Astrocyte of the spinal cord (primary cell): ENCODE measurements around the gene FCN2.

Experiments
- DNase-seq: peaks from one replicate; pipeline ENCODE4 v3.0.0; 2011; ENCODE audit warnings: low read depth, low spot score
- H3K4me3 ChIP-seq: 2 replicates; pipeline ENCODE4 v1.5.1; 2011; ENCODE audit warnings: low read depth, mild to moderate bottlenecking, low read length, moderate library complexity
- in situ Hi-C: cut with HindIII; loops from 2 replicates; pipeline ENCODE4 v1.10.0; 2017; ENCODE audit warnings: low sequenced_read_pairs
- TF ChIP-seq, protein P1 (sequence below): IDR thresholded peaks from 2 replicates; pipeline ENCODE4 v1.5.1; 2012; ENCODE audit warnings: low read depth, mild to moderate bottlenecking, low read length, inconsistent platforms

FCN2 gene

DNA sequence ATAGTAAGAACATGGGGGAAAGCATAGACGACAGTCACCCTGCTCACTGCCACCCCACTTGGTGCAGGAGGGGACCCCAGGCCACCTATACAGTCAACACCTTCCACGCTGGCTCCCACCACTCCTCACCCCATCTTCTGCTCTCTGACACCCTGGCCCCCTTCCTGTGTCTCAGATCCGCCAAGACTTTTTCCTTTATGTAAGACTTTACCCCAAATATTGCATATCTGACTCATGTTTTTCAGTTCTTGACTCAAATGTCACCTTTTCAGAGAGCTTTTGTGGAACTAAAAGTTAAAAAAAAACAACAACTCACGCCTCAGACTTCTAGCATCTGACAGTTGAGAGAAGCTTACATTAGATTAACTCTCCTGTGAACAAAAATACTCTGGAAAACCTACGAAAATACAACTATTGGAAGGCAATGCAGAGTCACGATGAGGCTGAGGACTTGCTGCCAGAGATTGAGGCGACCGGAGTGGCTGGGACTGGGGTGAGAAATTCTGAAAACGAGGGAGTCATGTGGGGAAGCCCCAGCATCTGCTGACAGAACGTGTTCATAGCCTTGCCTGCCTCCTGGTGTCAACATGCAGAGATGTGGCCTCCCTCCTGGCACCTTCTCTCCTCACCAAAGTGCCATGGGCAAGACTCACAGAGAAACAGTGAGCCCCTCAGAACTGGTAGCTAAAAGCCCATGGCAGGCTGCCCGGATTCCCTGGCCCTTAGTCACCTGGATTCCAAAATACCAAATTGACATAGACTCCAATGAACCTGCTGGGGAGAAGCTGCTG is 22.4 kb upstream of the FCN2 start:
- in situ Hi-C loops: no loop called here
- TF ChIP-seq, protein P1, sequence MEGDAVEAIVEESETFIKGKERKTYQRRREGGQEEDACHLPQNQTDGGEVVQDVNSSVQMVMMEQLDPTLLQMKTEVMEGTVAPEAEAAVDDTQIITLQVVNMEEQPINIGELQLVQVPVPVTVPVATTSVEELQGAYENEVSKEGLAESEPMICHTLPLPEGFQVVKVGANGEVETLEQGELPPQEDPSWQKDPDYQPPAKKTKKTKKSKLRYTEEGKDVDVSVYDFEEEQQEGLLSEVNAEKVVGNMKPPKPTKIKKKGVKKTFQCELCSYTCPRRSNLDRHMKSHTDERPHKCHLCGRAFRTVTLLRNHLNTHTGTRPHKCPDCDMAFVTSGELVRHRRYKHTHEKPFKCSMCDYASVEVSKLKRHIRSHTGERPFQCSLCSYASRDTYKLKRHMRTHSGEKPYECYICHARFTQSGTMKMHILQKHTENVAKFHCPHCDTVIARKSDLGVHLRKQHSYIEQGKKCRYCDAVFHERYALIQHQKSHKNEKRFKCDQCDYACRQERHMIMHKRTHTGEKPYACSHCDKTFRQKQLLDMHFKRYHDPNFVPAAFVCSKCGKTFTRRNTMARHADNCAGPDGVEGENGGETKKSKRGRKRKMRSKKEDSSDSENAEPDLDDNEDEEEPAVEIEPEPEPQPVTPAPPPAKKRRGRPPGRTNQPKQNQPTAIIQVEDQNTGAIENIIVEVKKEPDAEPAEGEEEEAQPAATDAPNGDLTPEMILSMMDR: no peak
- DNase-seq: peak; percentile 38
- H3K4me3 ChIP-seq: no peak overlapping the region

DNA sequence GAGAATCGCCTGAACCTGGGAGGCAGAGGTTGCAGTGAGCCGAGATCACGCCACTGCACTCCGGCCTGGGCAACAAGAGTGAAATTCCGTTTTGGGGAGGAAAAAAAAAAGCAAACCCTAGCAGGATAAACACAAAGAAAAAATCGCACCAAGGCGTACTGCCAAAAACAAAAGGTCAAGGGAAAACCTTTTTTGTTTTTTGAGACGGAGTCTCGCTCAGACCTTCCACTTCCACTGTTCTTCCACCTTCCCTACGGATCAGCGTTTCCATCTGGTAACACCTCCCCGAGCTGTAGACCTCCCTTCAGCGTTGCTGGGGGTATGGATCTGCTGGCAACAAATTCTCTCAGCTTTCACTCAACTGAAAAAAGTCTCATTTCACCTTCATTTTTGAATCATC is 20.1 kb upstream of the FCN2 start:
- in situ Hi-C loops: no loop called here
- TF ChIP-seq, protein P1: no peak
- no peak for DNase-seq

DNA sequence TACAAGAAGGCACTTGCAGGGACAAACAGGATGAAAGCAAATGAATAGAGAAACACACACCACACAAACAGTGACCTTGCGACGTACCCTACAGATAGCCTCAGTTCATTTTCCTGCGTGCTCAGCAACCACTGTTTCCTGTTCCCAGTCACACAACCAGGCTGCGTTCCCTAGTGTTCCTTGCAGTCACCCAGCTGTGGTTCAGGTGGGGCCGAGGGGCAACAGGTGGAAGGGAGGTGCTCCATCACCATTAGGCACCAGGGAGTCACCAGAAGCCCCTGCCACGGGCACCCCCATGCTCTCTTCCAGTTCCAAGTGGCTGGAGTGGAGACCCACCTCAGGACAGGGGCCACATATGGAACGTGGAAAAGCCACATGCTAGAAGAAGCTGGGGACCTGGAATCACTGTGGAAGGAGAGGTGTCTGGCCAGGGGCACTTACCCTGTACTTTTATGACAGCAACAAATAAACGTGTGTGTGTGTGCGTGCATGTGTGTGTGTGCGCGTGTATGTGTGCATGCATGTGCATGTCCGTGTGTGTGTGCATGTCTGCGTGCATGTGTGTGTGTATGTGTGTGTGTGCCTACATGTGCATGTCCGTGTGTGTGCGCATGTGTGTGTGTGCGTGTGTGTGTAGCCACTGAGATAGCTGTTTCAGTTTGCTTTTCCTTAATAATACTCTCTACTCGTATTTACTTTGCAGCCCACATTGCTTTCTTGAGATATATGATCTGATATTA is 18.8 kb upstream of the FCN2 start:
- H3K4me3 ChIP-seq: no peak overlapping the region
- DNase-seq: no peak
- in situ Hi-C loops: no loop called here
- TF ChIP-seq, protein P1: no peak

More for the DNA sequence above, 20.1 kb upstream of the FCN2 start:
- H3K4me3 ChIP-seq: no peak overlapping the region

DNA sequence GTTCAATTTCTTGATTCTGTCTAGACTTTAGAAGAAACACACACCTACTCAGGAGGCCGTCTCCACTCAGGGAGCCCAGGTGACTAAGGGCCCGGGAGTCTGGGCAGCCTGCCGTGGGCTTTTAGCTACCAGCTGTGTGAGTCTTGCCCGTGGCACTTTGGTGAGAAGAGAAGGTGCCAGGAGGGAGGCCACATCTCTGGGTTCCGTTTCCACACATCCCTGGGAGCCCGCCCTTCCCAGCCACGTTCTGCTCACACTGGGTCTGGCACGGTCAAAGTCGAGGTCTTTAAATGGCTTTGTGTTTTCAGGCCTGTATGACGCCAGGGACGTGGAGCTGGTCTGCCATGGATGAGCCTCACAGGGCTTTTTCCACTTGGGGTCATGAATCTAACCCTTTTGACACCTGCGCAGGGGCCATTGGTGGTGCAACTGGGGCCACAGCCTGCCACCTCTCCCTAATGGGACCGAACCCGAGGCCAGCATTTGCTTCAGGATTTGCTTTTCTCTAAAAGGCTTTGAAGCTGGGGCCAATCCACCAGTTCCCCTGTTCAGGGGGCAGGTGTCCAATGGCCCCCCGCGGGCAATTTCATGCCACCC is 17.2 kb upstream of the FCN2 start:
- DNase-seq: no peak

DNA sequence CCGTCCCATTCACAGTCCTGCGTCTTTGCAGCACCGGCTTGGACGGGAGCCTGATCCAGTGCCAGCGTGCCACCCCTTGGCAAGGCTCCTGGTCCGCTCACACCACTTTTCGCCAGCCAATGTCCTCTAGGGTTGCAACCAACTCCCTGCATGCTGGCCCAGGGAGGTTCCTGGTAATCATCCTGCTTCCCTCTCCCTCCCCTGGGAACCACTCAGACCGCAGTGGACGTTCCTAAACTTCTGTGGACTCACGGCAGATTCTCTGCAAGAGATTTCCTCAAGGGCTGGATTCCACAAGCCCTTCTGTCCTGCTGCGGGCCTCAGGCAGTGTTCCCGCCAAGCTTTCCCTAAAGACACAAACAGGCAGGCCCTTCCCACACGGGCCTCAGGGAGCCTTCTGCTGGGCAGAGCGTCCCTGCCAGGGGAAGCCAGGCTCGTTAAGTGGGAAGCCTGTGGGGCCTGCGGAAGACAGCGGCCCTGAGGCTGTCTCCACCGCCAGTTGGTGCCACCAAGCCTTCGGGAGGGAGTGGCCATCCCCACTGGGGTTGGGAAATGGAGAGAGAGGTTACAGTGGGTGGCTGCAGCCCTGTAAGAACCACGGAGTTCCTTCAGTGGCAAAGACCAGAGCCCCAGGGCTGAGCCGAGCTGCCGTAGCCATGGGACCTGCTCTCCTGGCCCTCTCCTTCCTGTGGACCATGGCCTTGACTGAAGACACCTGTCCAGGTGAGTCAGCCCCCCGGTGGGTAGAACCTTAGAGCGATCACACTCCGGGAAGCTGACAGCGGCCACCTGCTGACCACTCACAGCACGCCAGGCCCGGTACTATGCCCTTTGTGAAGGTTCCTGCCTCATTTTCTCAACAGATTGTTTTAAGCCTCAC is 16.4 kb upstream of the FCN2 start:
- TF ChIP-seq, protein P1: no peak
- DNase-seq: peak; percentile 28
- H3K4me3 ChIP-seq: no peak overlapping the region
- in situ Hi-C loops: no loop called here

More for the DNA sequence above, 17.2 kb upstream of the FCN2 start:
- TF ChIP-seq, protein P1: no peak
- H3K4me3 ChIP-seq: no peak overlapping the region
- in situ Hi-C loops: no loop called here

DNA sequence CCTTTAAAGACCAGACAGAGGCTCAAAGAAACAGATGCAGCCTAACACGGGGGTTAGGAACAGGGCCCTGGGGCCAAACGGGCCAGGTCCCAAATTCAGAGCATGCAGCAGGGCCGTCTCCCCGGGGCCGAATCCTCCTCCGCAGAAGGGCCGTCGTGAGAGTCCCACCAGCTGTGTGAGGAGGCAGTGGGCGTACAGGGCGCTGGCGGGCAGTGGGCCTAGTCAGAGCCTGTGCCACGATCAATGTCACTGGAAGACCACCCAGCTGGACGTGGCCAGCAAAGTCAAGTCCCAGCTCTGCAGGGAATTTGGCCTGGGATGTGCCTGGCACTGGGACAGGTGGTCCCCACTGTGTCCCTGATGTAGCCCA is 15.8 kb upstream of the FCN2 start:
- in situ Hi-C loops: no loop called here
- TF ChIP-seq, protein P1: no peak

More for the DNA sequence above, 15.8 kb upstream of the FCN2 start:
- H3K4me3 ChIP-seq: no peak overlapping the region
- no peak for DNase-seq
